Suppressor macrophage (primary cell): ENCODE measurements around the gene KARS1.

Source experiments
- DNase-seq, 4 experiments: peaks; one replicate each; pipeline ENCODE4 v3.0.0-alpha.2; 2020 to 2022
- total RNA-seq, 17 experiments: gene quantifications; one replicate each; lab custom pipeline; 2026; ENCODE audit warnings: mixed read lengths in 6 of 17, inconsistent platforms in 3 of 17; lab: John Stamatoyannopoulos, UW

Gene KARS1
- total RNA-seq, result 107 to 251 (median 136) reads per million in 17 experiments

DNA sequence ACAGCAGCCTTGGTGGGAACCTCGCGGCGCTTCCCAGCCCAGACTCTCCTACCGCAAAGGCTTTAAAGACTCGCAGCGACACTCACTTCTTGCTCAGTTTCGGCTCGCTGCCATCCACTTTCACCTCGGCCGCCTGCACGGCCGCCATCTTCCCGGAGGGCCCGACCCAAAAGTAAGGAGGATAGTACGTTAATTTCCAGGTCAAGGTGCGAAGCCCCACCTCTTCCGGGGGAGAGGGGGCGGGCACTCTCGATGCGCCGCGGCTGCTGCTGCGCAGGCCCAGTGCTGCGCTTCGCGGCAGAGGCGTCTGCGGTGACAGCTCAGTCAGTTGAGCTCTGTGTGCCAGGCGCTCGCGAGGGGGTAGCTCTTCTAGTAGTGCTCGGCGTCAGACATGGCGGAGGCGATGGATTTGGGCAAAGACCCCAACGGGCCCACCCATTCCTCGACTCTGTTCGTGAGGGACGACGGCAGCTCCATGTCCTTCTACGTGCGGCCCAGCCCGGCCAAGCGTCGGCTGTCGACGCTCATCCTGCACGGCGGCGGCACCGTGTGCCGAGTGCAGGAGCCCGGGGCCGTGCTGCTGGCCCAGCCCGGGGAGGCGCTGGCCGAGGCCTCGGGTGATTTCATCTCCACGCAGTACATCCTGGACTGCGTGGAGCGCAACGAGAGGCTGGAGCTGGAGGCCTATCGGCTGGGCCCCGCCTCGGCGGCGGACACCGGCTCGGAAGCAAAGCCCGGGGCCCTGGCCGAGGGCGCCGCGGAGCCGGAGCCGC lies at the start of gene KARS1, which contains the start of gene TERF2IP:
Gene KARS1, minus strand, starts transcription at position 174 of the 773 bp plus-strand sequence. Its CDS starts 26 bp downstream, at position 148.
Gene TERF2IP, plus strand, starts transcription at position 282 of the 773 bp plus-strand sequence. Its CDS starts 110 bp downstream, at position 392.
- DNase-seq, result peak; percentile 94 to 96 (median 96)

DNA sequence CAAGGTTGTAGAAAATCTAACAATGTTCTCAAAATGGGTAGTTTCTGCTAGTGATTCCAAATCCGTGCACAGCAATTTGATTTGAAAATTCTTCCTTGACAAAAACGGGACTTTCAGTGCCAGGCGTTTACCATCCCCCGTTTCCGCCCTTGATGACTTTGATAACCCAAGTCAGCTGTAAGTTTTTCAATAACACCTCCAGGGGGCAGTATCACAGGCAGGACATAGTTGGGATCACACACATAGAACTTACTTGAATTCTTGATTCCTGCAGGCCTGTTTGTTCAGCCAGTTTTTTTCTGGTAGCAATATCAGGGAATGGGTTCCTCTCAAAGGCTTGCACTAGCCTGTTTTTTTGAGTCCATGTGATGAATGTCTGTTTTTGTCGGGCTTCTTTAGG lies 48.2 kb upstream of the KARS1 start:
- DNase-seq, result peak in 1 of 4 experiments; percentile 2

DNA sequence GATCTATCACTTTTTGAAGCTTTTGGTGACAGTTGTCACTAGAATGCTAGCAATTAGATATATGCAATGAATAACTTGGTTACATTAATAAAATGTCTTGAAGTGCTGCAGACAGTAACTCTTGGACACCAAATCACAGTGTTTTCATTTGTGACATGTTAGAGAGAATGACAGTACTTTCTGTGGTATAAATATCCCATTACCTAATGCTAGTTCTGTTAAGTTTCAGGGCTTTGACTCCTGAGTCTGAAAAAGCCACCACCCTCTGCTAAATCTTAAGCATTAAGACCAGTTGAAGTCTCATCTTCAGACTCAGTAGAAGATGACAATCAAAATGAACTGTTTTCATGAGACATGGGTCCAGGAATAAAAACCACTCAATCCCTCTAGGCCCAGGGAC lies 39.9 kb upstream of the KARS1 start:
- no peak for DNase-seq

DNA sequence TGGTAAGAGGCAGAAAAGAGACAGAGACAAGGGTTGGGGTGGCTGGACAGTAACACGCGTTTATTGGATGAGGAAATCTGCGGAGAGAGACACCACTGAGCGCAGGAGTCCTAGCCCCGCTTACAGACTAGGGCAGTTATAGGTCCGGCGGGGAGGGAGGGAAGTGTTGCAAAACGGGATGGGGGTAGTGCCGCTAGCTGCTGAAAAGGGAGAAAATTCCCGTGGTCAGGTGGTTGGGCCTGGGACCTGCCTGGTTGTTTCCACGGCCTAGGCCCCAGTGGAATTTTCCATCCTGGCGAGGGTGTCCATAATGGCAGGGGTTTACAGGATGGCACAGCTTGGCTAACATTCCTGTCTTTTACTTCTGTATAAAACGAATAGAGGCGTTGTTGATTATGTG lies 34.8 kb upstream of the KARS1 start:
- DNase-seq, result no peak

DNA sequence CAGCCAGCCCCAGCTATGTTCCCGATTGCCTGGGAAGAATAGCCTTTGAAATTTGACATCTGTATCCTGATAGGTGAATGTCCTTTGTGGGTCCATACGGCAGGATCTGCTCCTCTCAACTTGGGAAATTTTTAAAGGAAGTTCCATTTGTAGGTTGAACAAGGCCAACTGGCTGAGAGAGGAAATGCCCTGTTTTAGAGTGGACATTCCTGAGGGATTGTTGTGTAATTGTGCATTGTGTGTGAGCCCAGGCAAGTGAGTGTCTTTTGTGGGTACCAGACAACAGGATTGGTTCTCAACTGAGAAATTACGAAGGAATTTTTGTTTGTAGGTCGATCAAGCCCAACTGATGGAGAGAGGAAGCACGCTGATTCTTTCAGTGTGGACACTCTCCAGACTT lies 31.9 kb upstream of the KARS1 start:
- no peak for DNase-seq

DNA sequence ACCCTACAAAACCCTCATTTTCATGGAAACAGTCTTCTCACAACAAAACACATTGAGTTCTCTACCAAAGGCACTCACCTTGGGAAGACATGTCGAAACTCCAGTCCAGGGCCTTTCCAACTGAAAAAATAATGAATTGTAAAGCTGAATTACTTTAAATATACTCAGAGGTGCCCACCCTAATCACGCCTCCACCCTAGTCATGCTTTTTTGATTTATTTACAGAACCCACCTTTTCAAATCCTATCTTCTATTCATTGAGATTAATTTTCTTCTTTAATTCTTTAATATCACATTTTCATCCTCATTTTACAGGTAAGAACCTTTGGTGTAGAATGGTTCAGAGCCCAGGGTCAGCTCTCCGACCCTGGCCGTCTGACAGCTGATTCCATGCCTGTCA lies 29.4 kb upstream of the KARS1 start, which contains the start of gene CPHXL2:
Gene CPHXL2, minus strand, starts transcription at position 101 of the 400 bp plus-strand sequence. Its CDS starts 10 bp downstream, at position 91.
- no peak for DNase-seq

DNA sequence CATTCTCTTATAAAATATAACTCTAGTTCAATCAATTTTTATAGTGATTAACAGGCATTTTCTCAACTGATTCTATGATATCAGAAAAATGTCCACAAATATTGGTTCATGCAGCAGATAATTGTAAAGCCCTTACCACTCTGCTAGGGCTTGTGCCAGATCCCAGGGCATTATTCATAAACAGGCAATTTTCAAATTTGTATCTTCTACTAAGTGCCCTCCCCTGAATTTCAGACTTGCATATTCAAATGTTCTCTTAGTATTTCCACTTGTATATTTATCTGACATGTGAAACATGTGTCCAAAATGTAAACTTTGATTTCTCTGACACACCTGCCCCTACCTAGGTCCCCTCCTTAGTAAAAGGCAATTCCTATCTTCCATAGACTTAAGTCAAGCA lies 20.0 kb upstream of the KARS1 start:
- no peak for DNase-seq

DNA sequence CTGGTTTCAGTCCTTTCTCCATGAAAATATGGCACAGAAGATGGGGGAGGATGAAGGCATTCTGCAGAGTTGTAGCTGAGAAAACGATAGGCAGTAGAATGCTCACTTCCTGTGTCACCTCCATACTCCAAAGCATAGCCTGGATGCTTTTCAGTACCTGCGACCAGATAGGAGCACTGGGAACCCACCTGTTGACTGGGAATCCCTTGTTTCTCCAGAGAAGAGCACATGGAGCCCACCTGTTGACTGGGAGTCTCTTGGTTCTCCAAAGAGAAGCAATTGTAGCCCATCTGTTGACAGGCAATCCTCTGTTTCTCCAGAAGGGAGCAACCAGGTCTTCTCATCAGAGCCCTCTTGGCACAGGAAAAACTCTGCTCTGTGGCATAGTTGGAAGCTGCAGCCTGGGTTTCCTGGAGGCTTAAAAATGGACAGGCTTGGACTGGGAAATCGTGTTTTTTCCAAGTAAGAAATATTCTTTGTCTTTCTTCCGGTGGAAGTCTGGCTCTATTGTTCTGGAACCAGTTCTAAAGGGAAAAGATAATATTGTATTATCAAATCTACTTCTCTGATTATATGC lies 13.3 kb upstream of the KARS1 start:
- DNase-seq, result no peak

DNA sequence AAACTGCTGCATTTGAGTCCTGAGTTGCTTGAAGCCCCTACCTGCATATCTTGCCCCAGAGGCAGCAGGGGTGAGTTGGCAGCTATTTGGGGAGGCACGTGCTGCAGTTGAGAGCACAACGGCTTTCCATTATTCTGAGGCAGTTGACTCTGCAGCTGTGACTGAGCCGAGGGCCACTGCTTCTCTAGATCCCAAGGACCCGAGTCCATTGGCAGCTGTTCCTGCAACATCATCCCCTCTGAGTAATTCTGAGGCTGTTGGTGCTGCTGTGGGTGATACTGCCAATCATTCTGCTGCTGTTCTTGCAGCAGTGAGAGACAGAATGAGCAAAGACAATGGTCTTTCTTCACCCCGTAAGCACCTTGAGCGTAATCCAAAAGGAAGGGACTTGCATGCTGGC lies 12.9 kb upstream of the KARS1 start:
- DNase-seq, result no peak

DNA sequence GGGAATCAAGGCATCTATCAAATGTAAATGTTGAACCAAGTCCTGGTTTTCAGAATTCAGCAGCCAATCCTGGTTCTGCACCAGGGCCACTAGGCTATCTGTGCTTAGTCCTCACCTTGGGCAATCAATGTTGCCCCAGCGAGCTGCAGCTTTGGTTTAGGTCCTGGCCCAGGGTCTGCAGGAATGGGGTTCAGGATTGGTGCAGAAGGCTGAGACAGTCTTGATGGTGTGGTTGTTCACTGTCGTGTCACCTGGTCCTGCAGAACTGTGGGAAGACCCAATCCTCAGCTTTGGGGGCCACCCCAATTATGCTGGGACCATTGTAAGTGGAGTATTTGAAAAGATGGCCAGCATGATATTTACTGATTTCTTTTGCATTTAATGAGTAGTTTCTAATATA lies 10.7 kb upstream of the KARS1 start:
- no peak for DNase-seq

DNA sequence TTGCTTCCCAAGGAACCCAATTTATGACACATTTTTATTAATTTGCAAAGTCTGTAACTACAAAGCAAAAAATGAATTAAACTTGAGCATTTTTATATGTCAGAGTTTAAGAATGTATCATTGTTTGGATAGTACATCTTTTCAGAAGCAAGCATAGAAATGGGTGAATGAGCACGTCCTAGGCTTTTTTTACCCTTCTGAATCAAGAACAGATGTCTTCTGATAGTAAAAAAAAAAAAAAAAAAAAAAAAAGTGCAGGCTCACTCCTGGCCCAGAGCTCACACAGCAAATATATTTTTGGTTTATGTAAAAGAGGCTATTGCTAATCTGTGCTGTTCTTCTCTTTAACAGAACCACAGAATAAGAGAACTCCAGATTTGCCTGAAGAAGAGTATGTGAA lies 6.5 kb upstream of the KARS1 start:
- no peak for DNase-seq

DNA sequence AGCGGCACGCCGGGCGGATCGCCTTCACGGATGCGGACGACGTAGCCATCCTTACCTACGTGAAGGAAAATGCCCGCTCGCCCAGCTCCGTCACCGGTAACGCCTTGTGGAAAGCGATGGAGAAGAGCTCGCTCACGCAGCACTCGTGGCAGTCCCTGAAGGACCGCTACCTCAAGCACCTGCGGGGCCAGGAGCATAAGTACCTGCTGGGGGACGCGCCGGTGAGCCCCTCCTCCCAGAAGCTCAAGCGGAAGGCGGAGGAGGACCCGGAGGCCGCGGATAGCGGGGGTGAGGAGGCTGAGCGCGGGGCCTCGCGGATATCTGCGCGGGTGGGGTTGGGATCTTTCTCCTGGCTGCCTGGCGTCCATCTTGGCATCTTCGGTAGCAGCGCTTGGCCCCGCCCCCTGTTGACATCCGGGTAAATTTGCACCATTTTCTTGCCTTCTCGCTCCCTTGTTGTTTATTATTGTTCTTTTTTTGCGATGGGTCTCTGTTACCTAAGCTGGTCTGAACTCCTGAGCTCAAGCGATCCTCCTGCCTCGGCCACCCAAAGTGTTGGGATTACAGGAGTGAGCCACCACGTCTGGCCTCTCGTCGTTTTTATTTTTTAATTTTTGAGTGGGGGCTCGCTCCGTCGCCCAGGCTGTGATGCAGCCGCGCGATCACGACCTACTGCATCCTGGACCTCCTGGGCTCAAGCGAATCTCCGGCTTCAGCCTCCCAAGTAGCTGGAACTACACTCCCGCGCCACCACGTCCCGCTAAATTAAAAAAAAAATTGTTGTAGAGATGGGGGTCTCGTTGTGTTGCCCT lies 1.0 kb upstream of the KARS1 start:
- peak; percentile 80 to 91 (median 84) for DNase-seq

DNA sequence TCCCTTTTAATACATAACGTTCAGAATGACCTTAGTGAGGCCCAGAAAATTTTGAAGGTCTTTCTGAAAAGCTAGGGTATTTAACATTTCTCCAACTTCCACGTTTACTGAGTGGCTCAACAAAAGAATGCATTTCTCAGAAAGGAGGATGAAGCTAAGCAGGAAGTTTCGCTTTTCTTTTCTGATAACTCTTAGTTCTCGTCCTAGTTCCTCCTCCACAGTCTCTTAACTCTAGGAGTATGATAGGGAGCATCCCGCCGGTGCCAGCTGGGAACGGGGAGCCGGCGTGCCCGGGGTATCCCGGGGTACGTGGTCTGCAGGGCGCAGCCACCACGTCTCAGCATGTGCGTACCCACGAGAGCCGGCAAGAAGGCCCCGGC lies 363 bp downstream of the KARS1 start:
- no peak for DNase-seq

DNA sequence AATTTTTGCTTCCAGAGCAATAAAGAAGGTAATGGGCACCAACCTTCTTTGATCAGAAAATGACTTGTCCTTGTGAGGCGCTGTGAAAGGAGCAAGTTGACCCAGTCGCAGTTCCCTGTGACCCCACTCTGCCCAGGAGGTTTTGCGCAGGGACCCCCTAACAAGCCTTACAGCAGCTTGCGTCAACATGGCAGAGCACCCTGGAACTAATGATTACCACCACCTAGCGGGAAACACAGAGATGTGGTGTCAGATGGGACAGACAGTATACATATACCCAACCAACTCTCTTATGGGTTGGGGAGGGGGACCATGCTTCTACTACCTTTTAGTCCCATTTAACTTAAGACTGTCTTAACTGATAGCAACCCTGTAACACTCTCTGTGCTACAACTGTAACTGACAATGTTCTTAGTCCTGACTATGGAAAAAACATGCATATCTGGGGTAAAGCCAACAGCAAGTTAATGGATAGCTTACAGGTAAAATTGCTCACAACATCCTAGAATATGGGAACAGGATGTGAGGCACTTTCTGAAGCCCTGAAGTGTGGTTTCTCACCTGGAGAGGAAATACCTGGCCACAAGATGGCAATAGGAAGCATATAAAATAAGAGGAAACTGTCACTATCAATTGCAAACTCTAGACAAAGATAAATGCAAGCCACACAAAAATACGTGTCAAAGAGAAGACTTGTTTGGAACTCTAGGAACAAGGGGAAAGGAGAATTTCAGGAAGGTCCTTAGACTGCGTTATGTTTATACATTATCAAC lies 3.0 kb downstream of the KARS1 start:
- DNase-seq, result no peak

DNA sequence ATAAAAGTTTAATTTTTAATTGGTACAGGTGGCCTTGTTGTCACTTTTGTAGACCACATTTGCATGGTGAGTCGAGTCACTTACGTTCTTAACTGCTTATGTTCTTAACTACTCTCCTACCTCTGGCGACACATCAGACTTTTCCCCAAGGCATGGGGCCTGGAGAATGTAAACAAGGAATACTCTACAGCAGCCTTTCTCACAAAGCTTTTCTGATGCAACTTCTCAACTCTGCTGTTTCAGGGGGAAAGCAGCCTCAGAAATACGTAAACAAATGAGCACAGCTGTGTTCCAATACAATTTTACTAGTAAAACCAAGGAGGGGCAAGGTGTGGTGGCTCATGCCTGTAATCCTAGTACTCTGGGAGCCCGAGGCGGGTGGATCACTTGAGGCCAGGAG lies 6.9 kb downstream of the KARS1 start:
- DNase-seq, result no peak

DNA sequence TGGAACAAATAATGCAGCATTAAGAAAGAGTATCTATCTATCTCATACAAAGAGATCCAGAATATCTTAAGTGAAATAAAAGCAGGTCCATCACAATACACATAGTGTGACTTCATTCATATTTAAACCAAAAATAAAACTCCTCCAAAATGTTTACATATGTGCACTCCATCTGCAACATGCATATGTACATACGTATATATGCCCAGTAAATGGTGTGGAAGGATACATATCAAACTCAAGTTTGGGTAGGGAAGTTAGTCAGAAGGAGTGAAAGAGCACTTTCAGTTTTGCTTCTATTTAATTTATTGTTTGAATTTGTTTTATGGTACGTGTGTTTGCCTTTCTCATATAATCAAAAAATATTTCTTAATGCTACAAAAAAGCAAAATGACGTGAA lies 12.4 kb downstream of the KARS1 start:
- DNase-seq, result no peak

DNA sequence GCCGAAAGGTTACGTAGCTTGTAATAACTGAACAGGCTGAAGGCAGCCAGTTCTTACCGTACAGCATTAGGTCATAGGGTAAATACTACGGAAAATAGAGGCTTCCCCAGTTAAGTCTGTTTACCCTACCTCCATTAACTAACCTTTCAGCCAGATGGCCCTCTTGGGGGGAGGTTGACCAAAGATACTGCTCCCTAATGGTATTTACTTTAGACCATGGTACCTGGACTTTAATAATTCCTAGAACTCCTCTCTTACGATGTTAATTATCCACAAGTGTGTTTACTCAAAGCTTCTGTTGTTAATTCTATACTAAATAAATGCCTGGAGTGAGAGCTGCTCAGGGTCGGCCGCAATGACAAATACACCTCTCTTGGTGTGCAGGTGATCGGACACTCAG lies 14.6 kb downstream of the KARS1 start:
- DNase-seq, result no peak

DNA sequence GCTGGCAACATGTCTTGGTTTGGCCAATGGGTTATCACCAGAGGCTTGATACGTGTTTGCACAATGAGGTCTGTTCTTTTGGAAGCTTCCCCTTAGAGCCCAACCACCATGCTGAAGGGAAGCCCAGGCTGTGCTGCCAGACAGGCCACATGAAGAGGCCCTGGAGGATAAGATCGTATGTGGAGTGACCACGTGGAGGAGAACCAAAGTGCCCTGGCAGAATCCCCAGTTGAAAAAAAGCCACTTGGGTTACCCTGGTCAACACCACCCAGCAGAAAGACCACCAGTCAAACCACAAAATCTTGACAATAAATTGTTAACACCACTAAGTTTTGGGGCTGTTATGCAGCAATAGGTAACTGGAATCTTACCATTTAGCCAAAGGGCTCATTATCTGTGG lies 17.4 kb downstream of the KARS1 start:
- no peak for DNase-seq

DNA sequence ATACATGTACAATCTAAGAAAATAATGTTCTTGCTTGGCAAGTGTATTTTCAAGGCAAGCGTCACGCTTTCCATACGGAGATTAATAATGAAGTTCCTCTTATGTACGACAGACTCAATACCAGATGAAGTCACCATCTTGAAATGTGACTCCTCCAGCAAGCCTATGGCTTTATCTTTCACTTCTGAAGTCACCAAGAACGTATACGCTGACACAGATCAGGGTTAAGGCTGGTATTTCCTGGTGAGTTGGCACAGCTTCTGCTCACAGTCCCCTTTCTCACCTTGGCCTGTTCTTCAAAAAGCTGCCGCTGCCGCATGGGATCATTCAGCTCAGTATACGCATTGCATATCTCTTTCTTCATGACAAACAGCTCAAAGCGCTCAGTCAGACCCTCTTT lies 18.3 kb downstream of the KARS1 start:
- DNase-seq, result no peak

DNA sequence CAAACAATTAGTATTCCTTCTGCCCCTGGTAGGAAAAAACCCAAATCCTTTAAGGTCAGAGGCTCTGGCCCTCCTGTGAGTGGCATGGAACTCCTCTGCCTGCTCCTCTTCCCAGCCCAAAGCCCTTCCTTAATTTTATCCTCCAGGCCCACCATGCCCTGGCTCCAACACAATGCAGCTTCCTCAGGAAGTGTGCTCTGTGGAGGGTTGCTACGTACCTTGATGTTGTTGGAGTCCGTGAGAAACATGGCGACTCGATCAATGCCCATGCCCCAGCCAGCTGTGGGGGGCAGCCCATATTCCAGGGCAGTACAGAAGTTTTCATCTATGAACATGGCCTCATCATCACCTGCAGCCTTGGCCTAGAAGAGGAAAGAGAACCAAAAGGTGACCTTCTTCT lies 19.1 kb downstream of the KARS1 start:
- no peak for DNase-seq

DNA sequence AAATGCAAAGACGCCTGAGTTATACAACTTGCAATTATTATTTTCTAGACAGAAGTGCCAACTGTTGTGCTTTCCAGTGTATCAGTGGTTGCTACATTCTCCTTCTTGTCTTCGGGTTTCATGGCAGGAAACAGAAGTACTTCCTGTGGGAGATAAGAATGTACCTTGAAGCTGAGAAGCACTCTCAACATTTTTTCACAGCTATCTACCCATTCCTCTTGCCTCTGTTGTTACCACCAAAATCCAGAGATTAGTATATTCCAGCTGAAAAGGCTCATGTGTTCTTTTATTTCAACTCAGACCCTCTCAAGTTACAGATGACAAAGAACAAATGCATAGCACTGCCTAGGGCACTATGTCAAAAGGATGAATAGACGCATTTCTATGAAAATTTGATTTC lies 19.6 kb downstream of the KARS1 start:
- no peak for DNase-seq

DNA sequence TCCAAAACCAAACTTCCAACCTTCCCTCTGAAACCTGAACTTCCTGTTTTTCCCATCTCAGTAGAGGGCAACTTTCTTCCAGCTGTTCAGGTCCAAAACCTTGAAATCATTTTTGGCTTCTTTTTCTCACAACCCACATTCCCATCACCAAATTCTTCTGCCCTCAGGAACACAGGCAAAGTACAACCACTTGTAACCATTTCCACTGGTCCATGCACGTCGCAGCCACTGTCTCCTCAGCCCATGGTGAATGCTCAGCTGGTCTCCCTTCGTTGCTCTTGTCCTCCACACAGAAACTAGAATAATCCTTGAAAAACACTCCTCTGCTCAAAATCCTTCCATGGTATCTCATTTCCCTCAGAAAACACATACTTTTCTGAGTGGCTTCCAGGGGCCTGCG lies 20.7 kb downstream of the KARS1 start:
- no peak for DNase-seq

DNA sequence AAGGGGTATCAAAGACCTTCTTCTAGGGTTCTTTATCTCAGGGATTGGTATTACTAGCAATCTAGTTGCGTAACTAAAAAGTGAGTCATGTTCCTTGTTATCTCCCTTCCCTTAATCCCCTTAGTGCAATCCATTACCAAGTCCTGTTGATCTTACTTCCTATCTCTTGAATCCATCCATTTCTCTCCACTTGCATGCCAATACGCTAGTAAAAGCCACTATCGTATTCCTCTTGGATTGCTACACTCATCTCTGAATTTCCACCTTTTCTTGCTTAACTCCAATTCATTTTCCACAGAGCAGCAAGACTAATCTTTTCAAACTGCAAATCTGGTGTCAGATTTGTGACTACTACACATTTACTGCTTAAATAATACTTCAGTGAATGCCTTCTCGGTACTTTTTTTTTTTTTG lies 22.5 kb downstream of the KARS1 start:
- DNase-seq, result no peak
